A549 (cell line): ENCODE measurements around the gene GZMM. TPM values are rescaled to one million over a fixed set of nuclear protein-coding genes. Genes with fewer than 3 reads are reported as not detected.

ENCODE experiments used
- ATAC-seq, 2 experiments: fragments of 200-7000 bp in 1 of 2; fragments of >200 bp in 1 of 2; cut with Nextera tagmentation in 1 of 2; cut with Tn5 transposase in 1 of 2; 3 replicates each; pipeline versions ENCODE4 v1.8.0 to v1.9.1; 2018 to 2020; ENCODE audit warnings: mild to moderate bottlenecking in 1 of 2, moderate library complexity in 1 of 2
- CTCF ChIA-PET: fragments of 300-600 bp; sonication (Branson Sonifier 250); formaldehyde crosslinking; extraction: SDS; loops from one replicate; lab custom pipeline; 2021; ENCODE audit warnings: antibody characterized with exemption, inconsistent platforms; lab: Yijun Ruan, JAX
- POLR2A ChIA-PET: fragments of 350-600 bp; formaldehyde crosslinking; extraction: SDS; loops from one replicate; lab custom pipeline; 2021; ENCODE audit warnings: antibody characterized with exemption, inconsistent platforms; lab: Yijun Ruan, JAX
- DNase-seq, 2 experiments: peaks; one replicate each; pipeline versions ENCODE4 v3.0.0 to v3.0.0-alpha.2; 2011 to 2016; ENCODE audit warnings: low read depth in 1 of 2, low spot score in 1 of 2
- FAIRE-seq: peaks from 2 replicates; lab custom pipeline; 2011; peaks lifted over from hg19 to GRCh38; lab: Jason Lieb, UNC
- H3K27ac ChIP-seq, 2 experiments: fragments of >200 bp; sonication (Bioruptor Twin); formaldehyde crosslinking; 3 replicates each; pipeline ENCODE4 v1.5.1; 2016 to 2017
- H3K4me1 ChIP-seq: fragments of >200 bp; sonication (Bioruptor Twin); formaldehyde crosslinking; 3 replicates; pipeline ENCODE4 v1.6.1; 2016
- H3K4me2 ChIP-seq: fragments of >200 bp; sonication (Bioruptor Twin); formaldehyde crosslinking; 3 replicates; pipeline ENCODE4 v1.6.1; 2016
- H3K4me3 ChIP-seq: fragments of >200 bp; sonication (Bioruptor Twin); formaldehyde crosslinking; 3 replicates; pipeline ENCODE4 v1.5.1; 2016
- H3K9me3 ChIP-seq: fragments of >200 bp; sonication (Bioruptor Twin); formaldehyde crosslinking; 3 replicates; pipeline ENCODE4 v1.6.1; 2016
- CBX8 ChIP-seq: fragments of 200-600 bp; sonication (generic); IDR thresholded peaks from 2 replicates; pipeline ENCODE4 v1.6.1; 2016
- CEBPB ChIP-seq, 2 experiments: fragments of >200 bp in 1 of 2; sonication (Bioruptor Twin) in 1 of 2; formaldehyde crosslinking in 1 of 2; IDR thresholded peaks; 2 replicates each; pipeline ENCODE4 v1.6.1; 2012 to 2016
- CHD2 ChIP-seq: fragments of 150-350 bp; IDR thresholded peaks from 2 replicates; pipeline ENCODE4 v1.6.1; 2014; ENCODE audit warnings: low read length; ENCODE audit not compliant: partially characterized antibody
- CHD4 ChIP-seq: fragments of 200-600 bp; sonication (generic); IDR thresholded peaks from 2 replicates; pipeline ENCODE4 v1.6.1; 2016; ENCODE audit warnings: antibody characterized with exemption, mild to moderate bottlenecking, borderline replicate concordance
- EP300 ChIP-seq, 2 experiments: fragments of >200 bp; sonication (Bioruptor Twin); formaldehyde crosslinking; IDR thresholded peaks; 2 replicates in 1 of 2; 3 replicates in 1 of 2; pipeline ENCODE4 v1.6.1; 2016 to 2017
- FOXS1 ChIP-seq: fragments of 250-450 bp; sonication (Bioruptor Pico); IDR thresholded peaks from 2 replicates; pipeline ENCODE4 v1.5.0; 2020; ENCODE audit warnings: mild to moderate bottlenecking, moderate library complexity
- HDAC2 ChIP-seq: fragments of 200-600 bp; sonication (generic); IDR thresholded peaks from 2 replicates; pipeline ENCODE4 v1.6.1; 2016
- HOXA7 ChIP-seq: fragments of 250-450 bp; sonication (Bioruptor Pico); IDR thresholded peaks from 2 replicates; pipeline ENCODE4 v1.5.0; 2020; ENCODE audit warnings: mild to moderate bottlenecking, moderate library complexity
- JUNB ChIP-seq: fragments of >200 bp; sonication (Bioruptor Twin); formaldehyde crosslinking; IDR thresholded peaks from 2 replicates; pipeline ENCODE4 v1.6.1; 2016
- KDM1A ChIP-seq: fragments of 200-600 bp; sonication (generic); IDR thresholded peaks from 2 replicates; pipeline ENCODE4 v1.6.1; 2016; ENCODE audit warnings: low read depth, mild to moderate bottlenecking
- KDM5A ChIP-seq: fragments of 200-600 bp; sonication (generic); IDR thresholded peaks from 2 replicates; pipeline ENCODE4 v1.6.1; 2016; ENCODE audit warnings: antibody characterized with exemption, mild to moderate bottlenecking
- MAFK ChIP-seq: fragments of 450-650 bp; IDR thresholded peaks from 2 replicates; pipeline ENCODE4 v1.6.1; 2014; ENCODE audit not compliant: partially characterized antibody
- NFE2L2 ChIP-seq: fragments of 150-350 bp; conservative IDR thresholded peaks from 2 replicates; pipeline ENCODE4 v1.6.1; 2014; ENCODE audit warnings: low read length
- POLR2A ChIP-seq: IDR thresholded peaks from 2 replicates; pipeline ENCODE4 v1.6.1; 2012; ENCODE audit warnings: mild to moderate bottlenecking, low read length
- RARB ChIP-seq: fragments of 250-450 bp; sonication (Bioruptor Pico); IDR thresholded peaks from 2 replicates; pipeline ENCODE4 v1.8.0; 2021; ENCODE audit warnings: mild to moderate bottlenecking, moderate library complexity
- RFX5 ChIP-seq: fragments of 450-650 bp; IDR thresholded peaks from 2 replicates; pipeline ENCODE4 v1.7.1; 2014; ENCODE audit warnings: antibody characterized with exemption, mild to moderate bottlenecking, moderate library complexity
- RNF2 ChIP-seq: fragments of 200-600 bp; sonication (generic); IDR thresholded peaks from 2 replicates; pipeline ENCODE4 v1.6.1; 2016; ENCODE audit warnings: low read depth, mild to moderate bottlenecking, antibody characterized with exemption, moderate library complexity, borderline replicate concordance
- SMC3 ChIP-seq: fragments of >200 bp; sonication (Bioruptor Twin); formaldehyde crosslinking; IDR thresholded peaks from 3 replicates; pipeline ENCODE4 v1.6.1; 2018; ENCODE audit warnings: inconsistent platforms
- TFCP2L1 ChIP-seq: fragments of 250-450 bp; sonication (Bioruptor Pico); IDR thresholded peaks from 2 replicates; pipeline ENCODE4 v1.5.0; 2021; ENCODE audit warnings: mild to moderate bottlenecking
- ZC3H11A ChIP-seq: fragments of 450-650 bp; IDR thresholded peaks from 2 replicates; pipeline ENCODE4 v1.6.1; 2014; ENCODE audit warnings: antibody characterized with exemption, mild to moderate bottlenecking
- ZSCAN20 ChIP-seq: fragments of 250-450 bp; sonication (Bioruptor Pico); IDR thresholded peaks from 2 replicates; pipeline ENCODE4 v1.8.0; 2022; ENCODE audit warnings: mild to moderate bottlenecking, moderate library complexity
- WGBS: methylation state at CpG from one replicate; pipeline ENCODE4 v1.1.6; 2017; ENCODE audit errors: missing lambda C conversion rate; 5-methylcytosine and 5-hydroxymethylcytosine counted together
- polyA plus RNA-seq, 4 experiments: library from polyadenylated mRNA; depleted of rRNA in 3 of 4; stranded (reverse); fragments of >200 nt; fragmentation: RNase III in 1 of 4; extraction: RNeasy Plus Mini Kit Qiagen cat#74134 plus additional on column Dnase treatment in 1 of 4; gene quantifications; 2 replicates in 3 of 4; 3 replicates in 1 of 4; pipeline ENCODE4 v1.2.3, GENCODE V29; 2011 to 2017
- TF ChIP-seq, protein P1 (sequence below): IDR thresholded peaks from 2 replicates; pipeline ENCODE4 v1.6.1; 2012
- TF ChIP-seq, protein P2 (sequence below): fragments of 150-350 bp; IDR thresholded peaks from 2 replicates; pipeline ENCODE4 v1.6.1; 2014; ENCODE audit warnings: low read depth, mild to moderate bottlenecking, low read length
- TF ChIP-seq, protein P3 (sequence below): IDR thresholded peaks from 2 replicates; pipeline ENCODE4 v1.6.1; 2012; ENCODE audit warnings: low read depth, borderline replicate concordance
- TF ChIP-seq, protein P4 (sequence below): fragments of >200 bp; sonication (Bioruptor Twin); formaldehyde crosslinking; IDR thresholded peaks from 2 replicates; pipeline ENCODE4 v1.6.1; 2016
- TF ChIP-seq, protein P5 (sequence below): IDR thresholded peaks from 2 replicates; pipeline ENCODE4 v1.6.1; 2012
- TF ChIP-seq, protein P6 (sequence below): fragments of >200 bp; sonication (Bioruptor Twin); formaldehyde crosslinking; IDR thresholded peaks from 3 replicates; pipeline ENCODE4 v1.5.1; 2016

GZMM gene
- polyA plus RNA-seq, 2 of the 4 experiments (the other 2 are of a cell fraction), result not detected

DNA sequence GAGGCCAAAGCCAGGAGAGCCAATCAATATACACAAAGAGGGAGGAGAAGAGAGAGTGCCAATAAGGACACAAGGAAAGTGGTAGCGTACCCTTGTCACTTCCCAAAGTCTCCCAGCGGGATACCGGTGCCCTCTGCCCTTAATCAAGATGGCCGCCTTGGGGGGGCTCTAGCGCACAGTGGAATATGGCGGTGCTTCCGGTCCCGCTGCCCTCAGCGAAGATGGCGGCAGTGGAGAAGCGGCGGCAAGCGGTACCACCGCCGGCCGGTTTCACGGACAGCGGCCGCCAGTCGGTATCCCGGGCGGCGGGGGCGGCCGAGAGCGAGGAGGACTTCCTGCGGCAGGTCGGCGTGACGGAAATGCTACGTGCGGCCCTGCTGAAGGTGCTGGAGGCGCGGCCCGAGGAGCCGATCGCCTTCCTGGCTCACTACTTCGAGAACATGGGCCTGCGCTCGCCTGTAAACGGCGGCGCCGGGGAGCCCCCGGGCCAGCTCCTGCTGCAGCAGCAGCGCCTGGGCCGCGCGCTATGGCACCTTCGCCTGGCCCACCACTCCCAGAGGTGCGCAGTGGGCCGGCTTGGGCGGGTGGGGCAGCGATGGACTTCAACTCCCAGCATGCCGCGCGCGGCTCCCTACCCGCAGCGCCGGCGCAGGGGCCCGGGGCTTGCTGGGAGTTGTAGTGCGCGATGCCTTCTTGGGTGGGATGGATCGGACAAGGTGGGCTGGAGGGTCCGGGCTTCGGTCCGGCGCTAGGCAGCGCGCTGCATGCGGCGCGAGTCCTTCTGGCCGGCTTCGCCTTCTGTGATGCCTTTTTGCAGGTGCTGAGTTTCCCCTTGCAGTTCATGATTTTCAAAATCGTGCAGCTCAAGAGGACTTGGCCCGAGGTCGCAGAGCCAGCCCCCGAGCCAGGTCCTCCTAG lies 36.3 kb upstream of the GZMM start, which contains the start of gene TPGS1 (continued):
- TF ChIP-seq SMC3 (no peak), CHD2 (no peak), TFCP2L1 (CRISPR knock-in tag) (no peak), RFX5 (no peak; the same call in 1 of the 2 replicates), FOXS1 (CRISPR knock-in tag) (no peak), RNF2 (no peak), MAFK (no peak), HDAC2 (no peak), EP300 (IDR thresholded peaks at IDR 0.05) (no peak), RARB (CRISPR knock-in tag) (no peak), KDM5A (peak; percentile 80), KDM1A (no peak)
- TF ChIP-seq, protein P1, sequence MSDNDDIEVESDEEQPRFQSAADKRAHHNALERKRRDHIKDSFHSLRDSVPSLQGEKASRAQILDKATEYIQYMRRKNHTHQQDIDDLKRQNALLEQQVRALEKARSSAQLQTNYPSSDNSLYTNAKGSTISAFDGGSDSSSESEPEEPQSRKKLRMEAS, result no peak; the same call in 1 of the 2 replicates
- TF ChIP-seq, protein P2, sequence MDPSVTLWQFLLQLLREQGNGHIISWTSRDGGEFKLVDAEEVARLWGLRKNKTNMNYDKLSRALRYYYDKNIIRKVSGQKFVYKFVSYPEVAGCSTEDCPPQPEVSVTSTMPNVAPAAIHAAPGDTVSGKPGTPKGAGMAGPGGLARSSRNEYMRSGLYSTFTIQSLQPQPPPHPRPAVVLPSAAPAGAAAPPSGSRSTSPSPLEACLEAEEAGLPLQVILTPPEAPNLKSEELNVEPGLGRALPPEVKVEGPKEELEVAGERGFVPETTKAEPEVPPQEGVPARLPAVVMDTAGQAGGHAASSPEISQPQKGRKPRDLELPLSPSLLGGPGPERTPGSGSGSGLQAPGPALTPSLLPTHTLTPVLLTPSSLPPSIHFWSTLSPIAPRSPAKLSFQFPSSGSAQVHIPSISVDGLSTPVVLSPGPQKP, result no peak
- TF ChIP-seq, protein P3, sequence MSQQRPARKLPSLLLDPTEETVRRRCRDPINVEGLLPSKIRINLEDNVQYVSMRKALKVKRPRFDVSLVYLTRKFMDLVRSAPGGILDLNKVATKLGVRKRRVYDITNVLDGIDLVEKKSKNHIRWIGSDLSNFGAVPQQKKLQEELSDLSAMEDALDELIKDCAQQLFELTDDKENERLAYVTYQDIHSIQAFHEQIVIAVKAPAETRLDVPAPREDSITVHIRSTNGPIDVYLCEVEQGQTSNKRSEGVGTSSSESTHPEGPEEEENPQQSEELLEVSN, result no peak
- TF ChIP-seq, protein P4, sequence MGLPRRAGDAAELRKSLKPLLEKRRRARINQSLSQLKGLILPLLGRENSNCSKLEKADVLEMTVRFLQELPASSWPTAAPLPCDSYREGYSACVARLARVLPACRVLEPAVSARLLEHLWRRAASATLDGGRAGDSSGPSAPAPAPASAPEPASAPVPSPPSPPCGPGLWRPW, result no peak
- TF ChIP-seq, protein P5, sequence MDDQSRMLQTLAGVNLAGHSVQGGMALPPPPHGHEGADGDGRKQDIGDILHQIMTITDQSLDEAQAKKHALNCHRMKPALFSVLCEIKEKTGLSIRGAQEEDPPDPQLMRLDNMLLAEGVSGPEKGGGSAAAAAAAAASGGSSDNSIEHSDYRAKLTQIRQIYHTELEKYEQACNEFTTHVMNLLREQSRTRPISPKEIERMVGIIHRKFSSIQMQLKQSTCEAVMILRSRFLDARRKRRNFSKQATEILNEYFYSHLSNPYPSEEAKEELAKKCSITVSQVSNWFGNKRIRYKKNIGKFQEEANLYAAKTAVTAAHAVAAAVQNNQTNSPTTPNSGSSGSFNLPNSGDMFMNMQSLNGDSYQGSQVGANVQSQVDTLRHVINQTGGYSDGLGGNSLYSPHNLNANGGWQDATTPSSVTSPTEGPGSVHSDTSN, result no peak; the same call in 1 of the 2 replicates

DNA sequence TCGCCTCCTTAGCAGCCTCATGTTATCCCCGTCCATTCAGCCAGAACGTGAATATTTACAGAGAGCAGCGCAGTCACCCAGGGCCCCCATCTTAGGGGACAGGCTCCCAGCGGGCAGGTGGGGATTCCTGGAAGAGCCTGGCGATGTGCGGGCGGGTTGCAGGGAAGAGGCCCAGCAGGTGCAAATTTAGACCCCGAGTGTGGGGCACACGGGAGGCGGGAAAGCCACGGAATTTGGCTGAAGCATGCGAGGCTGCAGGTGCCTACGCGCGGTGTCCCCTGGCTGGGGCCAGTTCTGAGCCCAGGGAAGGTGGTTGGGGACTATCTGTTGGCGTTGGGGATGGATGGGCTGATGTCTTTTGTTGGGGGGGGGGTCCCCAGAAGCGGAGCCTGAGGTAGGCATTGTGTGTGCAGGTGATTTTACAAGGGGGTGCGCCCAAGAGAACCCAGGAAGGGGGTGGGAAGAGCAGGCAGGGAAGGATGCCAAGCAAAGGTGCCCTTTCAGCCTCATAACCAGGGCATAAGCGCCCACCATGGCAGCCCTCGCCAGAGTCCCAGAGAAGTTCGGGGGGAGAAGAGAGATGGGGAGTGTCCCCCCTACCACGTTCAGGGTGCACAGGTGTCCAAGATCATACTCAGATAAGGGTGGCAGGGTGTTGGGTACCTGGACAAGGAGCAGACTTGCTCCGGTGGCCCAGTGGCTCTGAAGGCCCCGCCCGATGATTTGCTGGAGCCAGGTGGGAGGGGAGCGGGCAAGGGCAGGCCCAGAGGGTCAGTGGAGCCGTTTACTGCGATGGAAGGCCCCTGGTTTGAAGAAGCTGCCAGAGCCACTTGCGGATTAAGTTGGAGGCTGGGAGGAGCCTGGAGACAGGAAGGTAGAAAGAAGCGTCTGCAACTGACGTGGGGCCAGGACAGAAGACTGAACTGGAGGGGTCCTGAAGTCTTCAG lies 35.4 kb upstream of the GZMM start:
- ChIA-PET CTCF (interaction anchor here (2.4 to 3.5 kb wide), 3 partner anchors 13 to 76 kb away, joined by 4 to 17 read pairs (median 16); partner anchors contain the start of genes CDC34 and MADCAM1), POLR2A (no interaction called here)
- peak overlapping the region; percentile 99 to 100 for H3K27ac ChIP-seq
- no peaks in the 10 kb centered on the region for H3K9me3 ChIP-seq
- no peak for FAIRE-seq
- peak overlapping the region; percentile 99 for H3K4me2 ChIP-seq
- 64% methylated on average over 29 of the region's 32 CpGs for WGBS
- TF ChIP-seq, protein P6, sequence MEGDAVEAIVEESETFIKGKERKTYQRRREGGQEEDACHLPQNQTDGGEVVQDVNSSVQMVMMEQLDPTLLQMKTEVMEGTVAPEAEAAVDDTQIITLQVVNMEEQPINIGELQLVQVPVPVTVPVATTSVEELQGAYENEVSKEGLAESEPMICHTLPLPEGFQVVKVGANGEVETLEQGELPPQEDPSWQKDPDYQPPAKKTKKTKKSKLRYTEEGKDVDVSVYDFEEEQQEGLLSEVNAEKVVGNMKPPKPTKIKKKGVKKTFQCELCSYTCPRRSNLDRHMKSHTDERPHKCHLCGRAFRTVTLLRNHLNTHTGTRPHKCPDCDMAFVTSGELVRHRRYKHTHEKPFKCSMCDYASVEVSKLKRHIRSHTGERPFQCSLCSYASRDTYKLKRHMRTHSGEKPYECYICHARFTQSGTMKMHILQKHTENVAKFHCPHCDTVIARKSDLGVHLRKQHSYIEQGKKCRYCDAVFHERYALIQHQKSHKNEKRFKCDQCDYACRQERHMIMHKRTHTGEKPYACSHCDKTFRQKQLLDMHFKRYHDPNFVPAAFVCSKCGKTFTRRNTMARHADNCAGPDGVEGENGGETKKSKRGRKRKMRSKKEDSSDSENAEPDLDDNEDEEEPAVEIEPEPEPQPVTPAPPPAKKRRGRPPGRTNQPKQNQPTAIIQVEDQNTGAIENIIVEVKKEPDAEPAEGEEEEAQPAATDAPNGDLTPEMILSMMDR, result no peak
- TF ChIP-seq CBX8, result no peak
- TF ChIP-seq CHD4, result no peak
- TF ChIP-seq CEBPB (IDR thresholded peaks at IDR 0.05), result no peak
- no peak for TF ChIP-seq NFE2L2
- no peak for TF ChIP-seq ZC3H11A
- no peak for TF ChIP-seq POLR2A
- TF ChIP-seq ZSCAN20 (CRISPR knock-in tag), result no peak
- TF ChIP-seq RFX5, result no peak
- TF ChIP-seq, protein P5, result no peak
- TF ChIP-seq HOXA7 (CRISPR knock-in tag), result no peak
- no peak for TF ChIP-seq JUNB
- ATAC-seq, result no peak
- H3K4me1 ChIP-seq, result peaks cover 4% of the 10 kb centered on the region; the same call in 1 of the 3 replicates
- DNase-seq, result no peak
- peak overlapping the region; percentile 99 for H3K4me3 ChIP-seq
